HepG2 (cell line): ENCODE data around the gene ELOVL6. TPM values are rescaled to one million over a fixed set of nuclear protein-coding genes. Genes with fewer than 3 reads are reported as not detected.

Experiments used
- ATAC-seq: fragments of 200-7000 bp; cut with Tn5 transposase; 3 replicates; pipeline ENCODE4 v1.9.1; 2020; ENCODE audit warnings: mild to moderate bottlenecking, moderate library complexity
- BruUV-seq: library from RNA; stranded (reverse); fragments of 400-500 nt; replicated peaks from 2 replicates; lab custom pipeline; 2021; lab: Mats Ljungman, UMichigan
- CTCF ChIA-PET: fragments of 300-600 bp; formaldehyde crosslinking; extraction: SDS; loops from one replicate; lab custom pipeline; 2021; ENCODE audit warnings: low total read pairs, inconsistent platforms, low intra/inter-chr PET ratio; lab: Yijun Ruan, JAX
- POLR2A ChIA-PET: fragments of 350-600 bp; sonication (Branson Sonifier 250); formaldehyde crosslinking; loops from one replicate; lab custom pipeline; 2020; ENCODE audit warnings: antibody characterized with exemption, inconsistent platforms; lab: Yijun Ruan, JAX
- DNase-seq: peaks from one replicate; pipeline ENCODE4 v3.0.0-alpha.2; 2015; ENCODE audit warnings: low spot score
- FAIRE-seq: peaks from 3 replicates; lab custom pipeline; 2011; peaks lifted over from hg19 to GRCh38; lab: Jason Lieb, UNC
- H2AFZ ChIP-seq: one replicate; pipeline ENCODE4 v1.6.1; 2011; ENCODE audit warnings: low read length, inconsistent platforms
- H3K27ac ChIP-seq: fragments of 300-600 bp; 3 replicates; pipeline ENCODE4 v1.8.0; 2011; ENCODE audit warnings: mixed run types, mild to moderate bottlenecking, mixed read lengths, low read length, inconsistent platforms; ENCODE audit not compliant: insufficient read depth; ENCODE audit errors: extremely low read length
- H3K27me3 ChIP-seq, 2 experiments: fragments of 200-600 bp in 1 of 2; 2 replicates in 1 of 2; 3 replicates in 1 of 2; pipeline versions ENCODE4 v1.6.0 to v1.8.0; 2011; ENCODE audit warnings: low read length in 2 of 2, mild to moderate bottlenecking in 2 of 2, moderate library complexity in 2 of 2, inconsistent platforms in 1 of 2; ENCODE audit not compliant: insufficient read depth in 2 of 2, control insufficient read depth in 1 of 2
- H3K36me3 ChIP-seq, 2 experiments: fragments of 200-600 bp in 1 of 2; replicated peaks in 1 of 2; 2 replicates in 1 of 2; 3 replicates in 1 of 2; pipeline versions ENCODE4 v1.5.1 to v1.8.0; 2011; ENCODE audit warnings: low read length in 2 of 2, inconsistent platforms in 1 of 2; ENCODE audit not compliant: insufficient read depth in 2 of 2, control insufficient read depth in 1 of 2
- H3K4me1 ChIP-seq: 2 replicates; pipeline ENCODE4 v1.5.1; 2012; ENCODE audit warnings: low read length, inconsistent platforms; ENCODE audit not compliant: insufficient read depth
- H3K4me2 ChIP-seq: 2 replicates; pipeline ENCODE4 v1.6.0; 2011; ENCODE audit warnings: low read depth, low read length, inconsistent platforms
- H3K4me3 ChIP-seq, 3 experiments: fragments of 200-600 bp in 1 of 3; sonication (generic), shearing (Covaris generic) in 1 of 3; replicated peaks in 1 of 3; 2 replicates each; pipeline ENCODE4 v1.5.1; 2011 to 2016; ENCODE audit warnings: low read length in 3 of 3, inconsistent platforms in 2 of 3, low read depth in 2 of 3, mild to moderate bottlenecking in 2 of 3, control low read depth in 1 of 3, mixed read lengths in 1 of 3; ENCODE audit not compliant: insufficient read depth in 1 of 3
- H3K79me2 ChIP-seq: one replicate; pipeline ENCODE4 v1.6.1; 2011; ENCODE audit warnings: low read length, inconsistent platforms; ENCODE audit not compliant: insufficient read depth
- H3K9ac ChIP-seq: 2 replicates; pipeline ENCODE4 v1.6.0; 2011; ENCODE audit warnings: mild to moderate bottlenecking, low read depth, low read length, inconsistent platforms; ENCODE audit not compliant: insufficient read depth
- H3K9me3 ChIP-seq: 2 replicates; pipeline ENCODE4 v1.5.1; 2012; ENCODE audit warnings: mild to moderate bottlenecking, low read length
- H4K20me1 ChIP-seq: 2 replicates; pipeline ENCODE4 v1.6.0; 2011; ENCODE audit warnings: inconsistent platforms, mild to moderate bottlenecking, low read length, moderate library complexity; ENCODE audit not compliant: insufficient read depth
- EEA1 ChIP-seq: sonication (generic); formaldehyde crosslinking; IDR thresholded peaks from 2 replicates; pipeline ENCODE4 v1.5.1; 2020; ENCODE audit warnings: mild to moderate bottlenecking, missing genetic modification reagents, borderline replicate concordance
- HIVEP1 ChIP-seq: sonication (generic); formaldehyde crosslinking; IDR thresholded peaks from 2 replicates; pipeline ENCODE4 v1.4.0; 2020; ENCODE audit warnings: mild to moderate bottlenecking, missing genetic modification reagents
- MATR3 ChIP-seq: sonication (generic); formaldehyde crosslinking; IDR thresholded peaks from 2 replicates; pipeline ENCODE4 v1.4.0; 2020; ENCODE audit warnings: missing genetic modification reagents
- MYC ChIP-seq: sonication (generic); formaldehyde crosslinking; IDR thresholded peaks from 2 replicates; pipeline ENCODE4 v1.9.0; 2021; ENCODE audit warnings: missing genetic modification reagents, borderline replicate concordance
- REST ChIP-seq, 2 experiments: IDR thresholded peaks; 2 replicates each; pipeline ENCODE4 v1.6.1; 2011 to 2012; ENCODE audit warnings: low read length in 2 of 2, borderline replicate concordance in 1 of 2, low read depth in 1 of 2, mild to moderate bottlenecking in 1 of 2, moderate library complexity in 1 of 2
- ZNF703 ChIP-seq: sonication (generic); formaldehyde crosslinking; IDR thresholded peaks from 2 replicates; pipeline ENCODE4 v1.5.1; 2020; ENCODE audit warnings: missing genetic modification reagents, mild to moderate bottlenecking, moderate library complexity, borderline replicate concordance
- WGBS: methylation state at CpG from one replicate; pipeline ENCODE4 v1.1.6; 2017; ENCODE audit warnings: low lambda C conversion rate; 5-methylcytosine and 5-hydroxymethylcytosine counted together
- in situ Hi-C: cut with HindIII; loops from 2 replicates; pipeline ENCODE4 v1.10.0; 2017; ENCODE audit warnings: low pct_unique_long_range_greater_than_20kb; ENCODE audit not compliant: extremely low pct_ligation_motif_present
- intact Hi-C: fragments of 100-400 bp; cut with micrococcal nuclease; formaldehyde crosslinking; loops from one replicate; pipeline ENCODE4 v1.10.0; 2022; ENCODE audit not compliant: unreplicated experiment
- polyA plus RNA-seq, 8 experiments: library from polyadenylated mRNA; depleted of rRNA in 3 of 8; stranded (reverse) in 7 of 8; unstranded in 1 of 8; fragments of >200 nt; fragmentation: Illumina TruSeq in 4 of 8; extraction: Trizol in 4 of 8; gene quantifications; 2 replicates each; pipeline versions ENCODE4 v1.2.1 to v1.2.3, GENCODE V29; 2011 to 2016; ENCODE audit warnings: low read depth in 4 of 8, missing spikeins in 1 of 8, mixed read lengths in 1 of 8; ENCODE audit not compliant: insufficient read depth in 1 of 8
- total RNA-seq, 5 experiments: library from RNA; depleted of rRNA; stranded (reverse); fragments of >200 nt; fragmentation: Illumina TruSeq; extraction: Trizol; gene quantifications; 2 replicates each; pipeline ENCODE4 v1.2.3, GENCODE V29; 2016; ENCODE audit warnings: low read depth in 1 of 5
- TF ChIP-seq, protein P1 (sequence below): sonication (generic); formaldehyde crosslinking; IDR thresholded peaks from 2 replicates; pipeline ENCODE4 v1.8.1; 2023; ENCODE audit warnings: mild to moderate bottlenecking, missing genetic modification reagents
- TF ChIP-seq, protein P2 (sequence below): sonication (generic); formaldehyde crosslinking; IDR thresholded peaks from 2 replicates; pipeline ENCODE4 v1.8.0; 2022; ENCODE audit warnings: mild to moderate bottlenecking, missing genetic modification reagents; ENCODE audit not compliant: insufficient replicate concordance

Gene ELOVL6
- total and polyA plus RNA-seq, 2 of the 13 experiments (the other 11 are each of a cell fraction or from before 2014, with no cell fraction given) = 14.1 to 23.2 TPM

DNA sequence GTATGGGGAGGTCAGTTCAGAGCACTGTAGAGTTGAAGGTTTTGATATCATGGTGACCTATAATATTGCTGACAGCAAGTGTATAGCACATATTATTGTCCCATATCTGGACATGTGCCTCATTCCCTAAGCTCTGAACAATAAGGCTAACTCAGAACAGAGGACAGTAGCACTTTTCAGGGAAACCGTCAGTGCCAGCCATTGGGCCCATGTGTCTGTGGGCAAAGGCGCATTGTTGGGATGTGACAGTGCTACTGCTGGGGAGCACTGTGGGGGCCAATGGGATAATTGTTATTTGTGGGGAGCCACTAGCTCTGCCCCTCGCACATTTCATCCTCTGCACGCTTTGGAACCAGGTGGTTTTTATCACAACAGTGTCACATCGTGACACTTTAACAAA is 136.2 kb downstream of the ELOVL6 start:
- no peaks in the 10 kb centered on the region for H3K27me3 ChIP-seq
- H3K36me3 ChIP-seq = peaks cover 0 to 7% of the 10 kb centered on the region in 2 experiments; a peak in 1 of 5 replicates
- H3K4me1 ChIP-seq = peaks cover 13% of the 10 kb centered on the region
- H3K9me3 ChIP-seq = no peaks in the 10 kb centered on the region
- no peak overlapping the region for H3K4me2 ChIP-seq
- in situ Hi-C loops = no loop called here
- no TSS peak for BruUV-seq
- 89% methylated on average over 4 of the region's 5 CpGs for WGBS
- no peak overlapping the region for H3K4me3 ChIP-seq
- no peaks in the 10 kb centered on the region for H3K79me2 ChIP-seq
- no peak overlapping the region for H3K27ac ChIP-seq
- no peak for FAIRE-seq
- H2AFZ ChIP-seq = no peak overlapping the region
- no peak for ATAC-seq
- no peak for DNase-seq
- H4K20me1 ChIP-seq = 0 out of 2 replicates have a peak, but pooled peaks cover 7% of the 10 kb centered on the region
- ChIA-PET CTCF (no interaction called here), POLR2A (no interaction called here)
- no peak overlapping the region for H3K9ac ChIP-seq
- intact Hi-C loops = no loop called here
- TF ChIP-seq ZNF703 (CRISPR knock-in tag) = no peak

DNA sequence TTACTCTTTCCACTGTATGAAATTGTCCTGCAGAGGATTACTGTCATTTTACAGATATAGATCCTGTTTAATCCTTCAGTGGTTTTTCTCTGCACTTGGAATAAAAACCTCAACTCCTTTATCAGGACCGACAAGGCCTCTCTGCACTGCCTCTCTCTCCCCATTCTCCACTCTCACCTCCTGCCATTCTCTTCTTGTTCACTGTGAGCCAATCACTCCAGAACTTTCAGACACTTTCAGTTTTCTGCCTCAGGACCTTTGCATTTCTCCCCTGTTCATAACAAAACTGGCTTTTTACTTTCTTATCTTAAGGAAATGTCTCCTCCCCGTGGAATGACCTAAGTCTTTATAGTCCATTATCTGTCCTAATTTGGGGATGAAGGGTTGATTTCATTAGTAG is 137.3 kb downstream of the ELOVL6 start:
- intact Hi-C loops = no loop called here
- Histone ChIP-seq H3K9me3 (no peaks in the 10 kb centered on the region), H3K4me2 (no peak overlapping the region)
- TF ChIP-seq REST (IDR thresholded peaks at IDR 0.05; ENCODE audit: borderline replicate concordance in 1 of 2, low read depth in 1 of 2, low read length in 2 of 2) (no peak), EEA1 (CRISPR knock-in tag) (no peak), MYC (CRISPR knock-in tag) (no peak), MATR3 (CRISPR knock-in tag) (no peak), HIVEP1 (CRISPR knock-in tag) (no peak)
- TF ChIP-seq, protein P1, sequence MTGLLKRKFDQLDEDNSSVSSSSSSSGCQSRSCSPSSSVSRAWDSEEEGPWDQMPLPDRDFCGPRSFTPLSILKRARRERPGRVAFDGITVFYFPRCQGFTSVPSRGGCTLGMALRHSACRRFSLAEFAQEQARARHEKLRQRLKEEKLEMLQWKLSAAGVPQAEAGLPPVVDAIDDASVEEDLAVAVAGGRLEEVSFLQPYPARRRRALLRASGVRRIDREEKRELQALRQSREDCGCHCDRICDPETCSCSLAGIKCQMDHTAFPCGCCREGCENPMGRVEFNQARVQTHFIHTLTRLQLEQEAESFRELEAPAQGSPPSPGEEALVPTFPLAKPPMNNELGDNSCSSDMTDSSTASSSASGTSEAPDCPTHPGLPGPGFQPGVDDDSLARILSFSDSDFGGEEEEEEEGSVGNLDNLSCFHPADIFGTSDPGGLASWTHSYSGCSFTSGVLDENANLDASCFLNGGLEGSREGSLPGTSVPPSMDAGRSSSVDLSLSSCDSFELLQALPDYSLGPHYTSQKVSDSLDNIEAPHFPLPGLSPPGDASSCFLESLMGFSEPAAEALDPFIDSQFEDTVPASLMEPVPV = no peak
- TF ChIP-seq, protein P2, sequence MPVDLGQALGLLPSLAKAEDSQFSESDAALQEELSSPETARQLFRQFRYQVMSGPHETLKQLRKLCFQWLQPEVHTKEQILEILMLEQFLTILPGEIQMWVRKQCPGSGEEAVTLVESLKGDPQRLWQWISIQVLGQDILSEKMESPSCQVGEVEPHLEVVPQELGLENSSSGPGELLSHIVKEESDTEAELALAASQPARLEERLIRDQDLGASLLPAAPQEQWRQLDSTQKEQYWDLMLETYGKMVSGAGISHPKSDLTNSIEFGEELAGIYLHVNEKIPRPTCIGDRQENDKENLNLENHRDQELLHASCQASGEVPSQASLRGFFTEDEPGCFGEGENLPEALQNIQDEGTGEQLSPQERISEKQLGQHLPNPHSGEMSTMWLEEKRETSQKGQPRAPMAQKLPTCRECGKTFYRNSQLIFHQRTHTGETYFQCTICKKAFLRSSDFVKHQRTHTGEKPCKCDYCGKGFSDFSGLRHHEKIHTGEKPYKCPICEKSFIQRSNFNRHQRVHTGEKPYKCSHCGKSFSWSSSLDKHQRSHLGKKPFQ (CRISPR knock-in tag) = no peak
- TF ChIP-seq, all 625 proteins: peak for 0
- no peak for DNase-seq
- no peak overlapping the region for H3K9ac ChIP-seq
- peaks cover 15% of the 10 kb centered on the region for H3K4me1 ChIP-seq
- peaks cover 0 to 7% of the 10 kb centered on the region in 2 experiments; a peak in 2 of 5 replicates for H3K36me3 ChIP-seq
- H2AFZ ChIP-seq = no peak overlapping the region
- 89% methylated on average over 2 of the region's 2 CpGs for WGBS
- ChIA-PET CTCF (no interaction called here), POLR2A (no interaction called here)
- no peak for FAIRE-seq
- in situ Hi-C loops = no loop called here
- no peak for ATAC-seq
- no peaks in the 10 kb centered on the region for H3K79me2 ChIP-seq
- no peak overlapping the region for H3K27ac ChIP-seq
- H3K4me3 ChIP-seq = no peak overlapping the region
- no peaks in the 10 kb centered on the region for H3K27me3 ChIP-seq
- 0 out of 2 replicates have a peak, but pooled peaks cover 7% of the 10 kb centered on the region for H4K20me1 ChIP-seq
- no TSS peak for BruUV-seq
